GM23338 (cell line): ENCODE data around the gene SEC24C.

Source experiments
- CREB1 ChIP-seq: fragments of 250-450 bp; sonication (Bioruptor Pico); IDR thresholded peaks from 2 replicates; pipeline ENCODE4 v1.5.0; 2020; ENCODE audit warnings: low read depth, mild to moderate bottlenecking, moderate library complexity
- CTCF ChIP-seq, 2 experiments: fragments of 200-600 bp in 1 of 2; sonication (generic) in 1 of 2; conservative IDR thresholded peaks; 2 replicates each; pipeline versions ENCODE4 v1.5.1 to v1.6.1; 2016 to 2017; ENCODE audit warnings: antibody characterized with exemption in 2 of 2, low read depth in 2 of 2, mild to moderate bottlenecking in 2 of 2, moderate library complexity in 1 of 2
- ETS1 ChIP-seq: IDR thresholded peaks from 2 replicates; pipeline ENCODE4 v1.6.1; 2016; ENCODE audit warnings: antibody characterized with exemption
- EZH2 ChIP-seq: fragments of 200-600 bp; sonication (generic); IDR thresholded peaks from one replicate; pipeline ENCODE4 v1.8.0; 2017; ENCODE audit warnings: antibody characterized with exemption, mild to moderate bottlenecking, low read depth; ENCODE audit not compliant: unreplicated experiment
- EZH2phosphoT487 ChIP-seq: fragments of 200-600 bp; sonication (generic); IDR thresholded peaks from one replicate; pipeline ENCODE4 v1.8.1; 2018; ENCODE audit warnings: antibody characterized with exemption; ENCODE audit not compliant: unreplicated experiment
- JUNB ChIP-seq: IDR thresholded peaks from one replicate; pipeline ENCODE4 v1.6.1; 2016; ENCODE audit warnings: antibody characterized with exemption; ENCODE audit not compliant: unreplicated experiment
- NANOG ChIP-seq: IDR thresholded peaks from 2 replicates; pipeline ENCODE4 v1.6.1; 2016; ENCODE audit warnings: antibody characterized with exemption, borderline replicate concordance
- POLR2AphosphoS5 ChIP-seq: IDR thresholded peaks from 2 replicates; pipeline ENCODE4 v1.6.1; 2016; ENCODE audit warnings: antibody characterized with exemption, low read depth
- REST ChIP-seq: IDR thresholded peaks from one replicate; pipeline ENCODE4 v1.6.1; 2018; ENCODE audit warnings: antibody characterized with exemption; ENCODE audit not compliant: unreplicated experiment
- STAT1 ChIP-seq: IDR thresholded peaks from one replicate; pipeline ENCODE4 v1.6.1; 2016; ENCODE audit warnings: antibody characterized with exemption; ENCODE audit not compliant: unreplicated experiment
- ZNF114 ChIP-seq: fragments of 250-450 bp; sonication (Bioruptor Pico); IDR thresholded peaks from 2 replicates; pipeline ENCODE4 v1.5.0; 2020; ENCODE audit warnings: mild to moderate bottlenecking, moderate library complexity
- ZNF331 ChIP-seq: fragments of 250-450 bp; sonication (Bioruptor Pico); IDR thresholded peaks from 2 replicates; pipeline ENCODE4 v1.5.0; 2020; ENCODE audit warnings: low read depth, mild to moderate bottlenecking, moderate library complexity

- TF ChIP-seq EZH2 = no peak
- TF ChIP-seq CTCF (conservative IDR thresholded peaks at IDR 0.05; ENCODE audit: low read depth in 2 of 2) = no peak
- no peak for TF ChIP-seq ZNF331
- no peak for TF ChIP-seq CREB1 (CRISPR knock-in tag)
- no peak for TF ChIP-seq ETS1
- no peak for TF ChIP-seq REST
- TF ChIP-seq EZH2phosphoT487 = no peak
- TF ChIP-seq POLR2AphosphoS5 = no peak
- no peak for TF ChIP-seq ZNF114 (CRISPR knock-in tag)
- TF ChIP-seq JUNB = no peak
- TF ChIP-seq NANOG = no peak
- TF ChIP-seq STAT1 = no peak
Measured at GRCh38 chr10:73771722-73772280, 27.6 kb downstream of the SEC24C start.
